ENCODE data around the gene PRSS21. TPM values are rescaled to one million over a fixed set of nuclear protein-coding genes. Genes with fewer than 3 reads are reported as not detected.

Gene PRSS21
- total RNA-seq, 2 donors from 2014 or later: not detected

DNA sequence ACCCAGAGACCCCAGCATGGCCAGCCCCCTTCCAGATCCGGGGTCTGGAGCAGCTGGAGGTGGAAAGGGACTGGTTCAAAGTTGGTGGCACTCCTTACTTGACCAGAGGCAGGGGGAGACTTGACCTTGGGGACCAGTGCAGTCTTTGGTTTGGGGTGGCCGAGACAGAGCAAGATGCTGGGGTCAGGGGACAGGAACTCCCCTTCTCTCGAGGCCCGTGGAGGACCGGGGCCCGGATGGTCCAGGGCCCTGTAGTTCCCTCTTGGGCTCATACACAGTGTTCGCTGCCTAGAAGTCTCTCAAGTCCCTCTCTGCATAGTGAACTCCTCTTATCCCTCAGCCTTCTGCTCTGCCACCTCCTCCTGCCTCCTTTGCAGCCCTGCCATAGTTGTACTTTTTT, 29.1 kb upstream of the PRSS21 start:
- Histone ChIP-seq H3K27me3 (peaks cover 4 to 18% of the 10 kb centered on the region in 2 donors), H3K4me3 (no peak overlapping the region), H3K9me3 (no peaks in the 10 kb centered on the region), H3K36me3 (no peaks in the 10 kb centered on the region), H3K4me1 (peaks cover 0 to 11% of the 10 kb centered on the region in 2 donors), H3K27ac (no peak overlapping the region)
- no peak for DNase-seq (ENCODE audit: low spot score)
- TF ChIP-seq, protein P1, sequence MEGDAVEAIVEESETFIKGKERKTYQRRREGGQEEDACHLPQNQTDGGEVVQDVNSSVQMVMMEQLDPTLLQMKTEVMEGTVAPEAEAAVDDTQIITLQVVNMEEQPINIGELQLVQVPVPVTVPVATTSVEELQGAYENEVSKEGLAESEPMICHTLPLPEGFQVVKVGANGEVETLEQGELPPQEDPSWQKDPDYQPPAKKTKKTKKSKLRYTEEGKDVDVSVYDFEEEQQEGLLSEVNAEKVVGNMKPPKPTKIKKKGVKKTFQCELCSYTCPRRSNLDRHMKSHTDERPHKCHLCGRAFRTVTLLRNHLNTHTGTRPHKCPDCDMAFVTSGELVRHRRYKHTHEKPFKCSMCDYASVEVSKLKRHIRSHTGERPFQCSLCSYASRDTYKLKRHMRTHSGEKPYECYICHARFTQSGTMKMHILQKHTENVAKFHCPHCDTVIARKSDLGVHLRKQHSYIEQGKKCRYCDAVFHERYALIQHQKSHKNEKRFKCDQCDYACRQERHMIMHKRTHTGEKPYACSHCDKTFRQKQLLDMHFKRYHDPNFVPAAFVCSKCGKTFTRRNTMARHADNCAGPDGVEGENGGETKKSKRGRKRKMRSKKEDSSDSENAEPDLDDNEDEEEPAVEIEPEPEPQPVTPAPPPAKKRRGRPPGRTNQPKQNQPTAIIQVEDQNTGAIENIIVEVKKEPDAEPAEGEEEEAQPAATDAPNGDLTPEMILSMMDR (IDR thresholded peaks at IDR 0.05): no peak

DNA sequence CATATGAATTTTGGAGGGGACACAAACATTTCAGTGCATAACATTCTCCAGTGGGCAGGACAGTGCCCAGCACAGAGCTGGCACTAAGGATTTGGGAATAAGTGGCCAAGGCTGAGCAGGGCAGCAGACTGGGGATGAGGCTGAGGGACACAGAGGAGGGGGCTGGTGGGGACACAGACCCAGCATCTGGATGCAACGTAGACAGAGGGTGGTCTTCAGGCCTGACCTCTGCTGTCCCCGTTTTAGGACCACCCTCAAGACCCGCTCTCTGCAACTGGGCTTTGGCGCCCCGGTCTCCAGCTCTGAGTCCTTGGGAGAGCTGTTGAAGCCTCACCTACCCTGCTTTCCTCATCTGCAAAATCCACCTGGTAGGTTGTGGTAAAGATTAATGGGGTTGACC, 26.4 kb upstream of the PRSS21 start:
- peaks cover 3 to 9% of the 10 kb centered on the region in 2 donors for H3K27me3 ChIP-seq
- H3K36me3 ChIP-seq: no peaks in the 10 kb centered on the region
- DNase-seq (ENCODE audit: low spot score): no peak
- H3K4me3 ChIP-seq: no peak overlapping the region
- no peaks in the 10 kb centered on the region for H3K9me3 ChIP-seq
- TF ChIP-seq, protein P1 (IDR thresholded peaks at IDR 0.05): no peak
- H3K4me1 ChIP-seq: peaks cover 0 to 3% of the 10 kb centered on the region in 2 donors
- H3K27ac ChIP-seq: no peak overlapping the region

DNA sequence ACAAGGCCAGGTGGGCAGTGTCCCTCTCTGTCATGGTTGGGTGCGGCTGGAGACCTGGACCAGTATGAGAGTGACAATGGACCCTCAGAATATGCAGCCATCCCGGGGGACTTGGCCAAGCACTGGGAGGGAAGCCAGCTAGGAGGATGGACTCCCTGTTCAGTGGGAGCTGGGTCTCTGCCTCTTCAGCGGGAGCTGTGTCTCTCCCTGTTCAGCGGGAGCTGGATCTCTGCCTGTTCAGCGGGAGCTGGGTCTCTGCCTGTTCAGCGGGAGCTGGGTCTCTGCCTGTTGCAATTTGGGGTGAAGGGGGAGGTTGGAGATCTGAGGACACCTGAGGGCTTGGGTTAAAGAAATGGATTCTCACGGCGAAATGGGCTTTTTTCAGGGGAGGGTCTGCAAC, 25.9 kb upstream of the PRSS21 start:
- Histone ChIP-seq H3K27ac (no peak overlapping the region), H3K9me3 (no peaks in the 10 kb centered on the region), H3K27me3 (peaks cover 0 to 4% of the 10 kb centered on the region in 2 donors), H3K36me3 (no peaks in the 10 kb centered on the region), H3K4me3 (no peak overlapping the region), H3K4me1 (no peaks in the 10 kb centered on the region)
- DNase-seq (ENCODE audit: low spot score): no peak
- TF ChIP-seq, protein P1 (IDR thresholded peaks at IDR 0.05): no peak

DNA sequence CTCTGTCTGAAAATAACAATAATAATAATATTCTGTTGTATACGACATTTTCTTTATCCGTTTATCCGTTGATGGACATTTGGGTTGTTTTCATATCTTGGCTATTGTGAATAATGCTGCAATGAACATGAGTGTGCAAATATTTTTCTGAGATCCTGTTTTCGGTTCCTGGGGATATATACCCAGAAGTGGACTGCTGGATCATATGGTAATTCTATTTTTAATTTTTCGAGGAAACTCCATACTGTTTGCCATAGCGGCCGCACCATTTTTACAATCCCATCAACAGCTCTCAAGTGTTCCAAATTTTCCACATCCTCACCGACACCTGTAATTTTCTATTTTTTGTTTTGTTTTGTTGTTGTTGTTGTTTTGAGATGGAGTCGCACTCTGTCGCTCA, 24.1 kb upstream of the PRSS21 start:
- Histone ChIP-seq H3K27me3 (no peaks in the 10 kb centered on the region), H3K4me3 (no peak overlapping the region), H3K36me3 (no peaks in the 10 kb centered on the region), H3K9me3 (no peaks in the 10 kb centered on the region), H3K4me1 (no peaks in the 10 kb centered on the region), H3K27ac (no peak overlapping the region)
- no peak for DNase-seq (ENCODE audit: low spot score)
- TF ChIP-seq, protein P1 (IDR thresholded peaks at IDR 0.05): no peak

DNA sequence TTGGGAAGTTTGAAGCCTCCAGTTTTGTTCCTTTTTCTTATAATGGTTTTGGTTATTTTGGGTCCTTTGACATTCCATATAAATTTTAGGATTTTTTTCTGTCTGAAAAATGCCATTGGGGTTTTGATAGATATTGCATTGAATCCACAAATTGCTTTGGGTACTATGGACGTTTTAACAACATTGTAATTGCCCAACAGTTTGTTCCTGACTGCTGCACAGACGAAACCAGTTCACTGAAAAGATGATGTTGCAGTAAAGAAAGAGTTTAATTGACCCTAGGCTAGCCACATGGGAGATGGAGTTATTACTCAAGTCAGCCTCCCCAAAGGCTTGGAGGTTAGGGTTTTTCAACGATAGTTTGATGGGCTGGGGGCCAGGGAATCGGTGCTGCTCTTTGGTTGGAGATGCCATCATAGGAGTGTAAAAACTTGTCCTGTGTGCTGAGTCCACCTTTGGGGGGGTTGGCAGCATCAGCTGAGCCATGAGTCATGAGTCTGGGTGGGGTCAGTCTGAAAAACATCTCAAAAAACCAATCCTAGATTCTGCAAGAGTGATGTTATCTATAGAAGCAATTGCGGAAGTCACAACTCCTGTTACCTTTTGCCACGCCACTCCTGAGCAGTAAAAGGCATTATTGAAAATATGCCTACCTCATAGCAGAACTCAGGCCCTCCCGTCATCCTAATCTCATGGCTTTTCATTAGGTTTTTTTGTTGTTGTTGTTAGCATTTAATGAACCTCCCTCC, 21.5 kb upstream of the PRSS21 start:
- Histone ChIP-seq H3K4me3 (no peak overlapping the region), H3K27me3 (no peaks in the 10 kb centered on the region), H3K27ac (no peak overlapping the region), H3K9me3 (no peaks in the 10 kb centered on the region), H3K4me1 (no peaks in the 10 kb centered on the region), H3K36me3 (no peaks in the 10 kb centered on the region)
- TF ChIP-seq, protein P1 (IDR thresholded peaks at IDR 0.05): no peak
- no peak for DNase-seq (ENCODE audit: low spot score)
